Suprapubic skin (tissue), 4 donors: ENCODE measurements around the gene LARGE1. TPM values are rescaled to one million over a fixed set of nuclear protein-coding genes. Genes with fewer than 3 reads are reported as not detected.
A peak's percentile ranks its signal among the peaks of the same experiment; 100 is the strongest.

Experiments
- DNase-seq, 2 donors: peaks; one replicate each; pipeline ENCODE4 v3.0.0-alpha.2; 2019; ENCODE audit warnings: low spot score in 2 of 2
- H3K27ac ChIP-seq: fragments of 200-600 bp; sonication (generic); one replicate; pipeline ENCODE4 v1.5.1; 2019
- H3K27me3 ChIP-seq: fragments of 200-600 bp; sonication (generic); one replicate; pipeline ENCODE4 v1.5.1; 2019
- H3K36me3 ChIP-seq: fragments of 200-600 bp; sonication (generic); one replicate; pipeline ENCODE4 v1.5.1; 2019
- H3K4me1 ChIP-seq: fragments of 200-600 bp; sonication (generic); one replicate; pipeline ENCODE4 v1.5.1; 2019
- H3K4me3 ChIP-seq: fragments of 200-600 bp; sonication (generic); one replicate; pipeline ENCODE4 v1.5.1; 2019; ENCODE audit warnings: mild to moderate bottlenecking
- H3K9me3 ChIP-seq: fragments of 200-600 bp; sonication (generic); one replicate; pipeline ENCODE4 v1.5.1; 2019
- CTCF ChIP-seq, 2 donors: fragments of 200-600 bp in 1 of 2; fragments of 450-650 bp in 1 of 2; sonication (generic) in 1 of 2; IDR thresholded peaks; one replicate each; pipeline ENCODE4 v1.5.1; 2016 to 2019; ENCODE audit warnings: antibody characterized with exemption in 2 of 2, mild to moderate bottlenecking in 1 of 2, moderate library complexity in 1 of 2
- EP300 ChIP-seq: sonication (generic); formaldehyde crosslinking; IDR thresholded peaks from one replicate; pipeline ENCODE4 v1.6.1; 2017; ENCODE audit warnings: antibody characterized with exemption
- POLR2A ChIP-seq, 2 donors: fragments of 450-650 bp; IDR thresholded peaks; one replicate each; pipeline ENCODE4 v1.6.1; 2017; ENCODE audit warnings: antibody characterized with exemption in 2 of 2, mild to moderate bottlenecking in 2 of 2, moderate library complexity in 2 of 2
- POLR2AphosphoS5 ChIP-seq, 3 donors: sonication (generic); formaldehyde crosslinking; IDR thresholded peaks; one replicate each; pipeline ENCODE4 v1.6.1; 2017; ENCODE audit warnings: antibody characterized with exemption in 3 of 3
- WGBS: methylation state at CpG from one replicate; pipeline ENCODE4 v1.1.5; 2018; 5-methylcytosine and 5-hydroxymethylcytosine counted together
- total RNA-seq, 4 donors: library from RNA; depleted of rRNA; stranded (reverse); fragments of >200 nt; gene quantifications; one replicate each; pipeline ENCODE4 v1.1.0, GENCODE V29; 2016

LARGE1 gene
- total RNA-seq, 4 donors from 2014 or later: 12.1 to 41.6 (median 21.1) TPM

DNA sequence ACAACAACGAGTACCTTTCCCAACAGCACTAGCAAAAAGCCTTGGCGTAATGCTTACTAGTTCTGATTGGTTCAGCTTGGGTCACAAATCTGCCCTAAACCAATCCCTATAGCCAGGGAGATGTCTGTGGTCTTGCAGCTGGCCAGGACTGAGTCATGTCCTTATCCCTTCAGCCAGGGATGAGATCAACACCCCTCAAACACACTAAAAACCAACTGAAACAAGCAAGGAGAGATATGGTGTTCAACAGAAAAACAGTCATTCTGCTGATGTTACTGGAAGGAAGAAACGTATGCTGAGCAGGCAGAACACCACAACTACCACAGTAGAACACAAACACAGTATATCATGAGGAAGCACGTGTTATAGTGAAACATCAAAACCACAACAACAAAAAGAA is 375.6 kb downstream of the LARGE1 start:
- Histone ChIP-seq H3K4me3 (no peak overlapping the region), H3K9me3 (no peaks in the 10 kb centered on the region), H3K27ac (no peak overlapping the region), H3K27me3 (no peaks in the 10 kb centered on the region), H3K36me3 (no peaks in the 10 kb centered on the region), H3K4me1 (peaks cover 23% of the 10 kb centered on the region)
- TF ChIP-seq EP300 (no peak), CTCF (IDR thresholded peaks at IDR 0.05) (no peak), POLR2A (IDR thresholded peaks at IDR 0.05) (no peak), POLR2AphosphoS5 (IDR thresholded peaks at IDR 0.05) (no peak)
- no peak for DNase-seq
- WGBS: 64% methylated on average over 3 of the region's 4 CpGs

GRCh38 chr22:33542722-33543121 is 377.6 kb downstream of the LARGE1 start:
- Histone ChIP-seq H3K27me3 (no peaks in the 10 kb centered on the region), H3K36me3 (no peaks in the 10 kb centered on the region), H3K9me3 (no peaks in the 10 kb centered on the region), H3K27ac (no peak overlapping the region), H3K4me1 (peaks cover 29% of the 10 kb centered on the region), H3K4me3 (no peak overlapping the region)
- 93% methylated on average over 4 of the region's 4 CpGs for WGBS
- TF ChIP-seq POLR2A (IDR thresholded peaks at IDR 0.05): no peak
- no peak for TF ChIP-seq EP300
- TF ChIP-seq CTCF (IDR thresholded peaks at IDR 0.05): no peak
- TF ChIP-seq POLR2AphosphoS5 (IDR thresholded peaks at IDR 0.05): no peak
- no peak for DNase-seq

- Histone ChIP-seq H3K27ac (no peak overlapping the region), H3K4me1 (peaks cover 29% of the 10 kb centered on the region), H3K4me3 (no peak overlapping the region), H3K9me3 (no peaks in the 10 kb centered on the region), H3K27me3 (no peaks in the 10 kb centered on the region), H3K36me3 (no peaks in the 10 kb centered on the region)
- 63% methylated on average over 3 of the region's 3 CpGs for WGBS
- TF ChIP-seq POLR2AphosphoS5 (IDR thresholded peaks at IDR 0.05): peak in 2 of 3 donors; percentile 14 to 18
- no peak for TF ChIP-seq CTCF (IDR thresholded peaks at IDR 0.05)
- TF ChIP-seq EP300: no peak
- TF ChIP-seq POLR2A (IDR thresholded peaks at IDR 0.05): no peak
- DNase-seq: no peak
These were observed 378.1 kb downstream of the LARGE1 start for GRCh38 chr22:33542153-33542552.

DNA sequence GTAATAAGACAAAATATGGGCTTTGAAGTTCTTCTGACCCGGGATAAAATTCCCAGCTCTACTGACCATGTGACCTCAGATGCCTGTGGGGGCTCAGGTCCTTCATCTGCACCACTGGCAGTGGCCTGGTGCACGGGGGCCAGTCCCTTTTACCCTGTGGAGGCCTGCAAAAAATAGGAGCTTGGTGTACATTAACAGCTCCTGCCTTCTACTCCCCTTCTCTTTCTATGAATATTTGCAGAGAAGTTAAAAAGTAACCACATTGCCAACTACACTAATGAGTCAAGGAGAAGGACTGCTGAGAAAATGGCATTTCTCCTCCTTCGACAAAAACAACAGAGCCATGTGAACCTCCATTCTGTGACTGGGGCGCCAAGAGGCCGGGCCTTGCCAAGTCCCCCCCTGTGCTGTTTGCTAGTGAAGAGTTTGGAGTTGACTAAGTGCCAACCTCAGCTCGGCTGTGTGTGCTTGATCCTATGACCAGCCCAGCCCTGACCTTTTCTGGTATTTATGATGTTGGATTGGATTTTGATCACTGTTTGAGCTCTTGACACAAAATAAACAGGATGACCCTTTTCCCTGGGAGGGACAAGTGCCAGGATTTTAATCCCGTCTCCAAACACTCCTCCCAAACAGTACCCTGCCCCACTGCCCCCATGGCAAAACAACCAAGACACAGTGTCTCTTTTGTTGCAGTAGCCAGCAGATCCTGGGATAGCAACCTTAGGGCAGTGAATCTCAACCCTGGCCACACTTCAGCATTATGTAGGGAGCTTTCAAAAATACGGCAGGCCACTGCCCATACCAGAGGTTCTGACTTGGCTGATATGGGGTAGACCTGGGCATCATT is 380.1 kb downstream of the LARGE1 start:
- TF ChIP-seq POLR2A (IDR thresholded peaks at IDR 0.05): no peak
- no peak for TF ChIP-seq CTCF (IDR thresholded peaks at IDR 0.05)
- TF ChIP-seq EP300: no peak
- no peak for TF ChIP-seq POLR2AphosphoS5 (IDR thresholded peaks at IDR 0.05)
- peaks cover 29% of the 10 kb centered on the region for H3K4me1 ChIP-seq
- 58% methylated on average over 8 of the region's 8 CpGs for WGBS
- H3K4me3 ChIP-seq: no peak overlapping the region
- no peaks in the 10 kb centered on the region for H3K36me3 ChIP-seq
- H3K27ac ChIP-seq: peak overlapping the region; percentile 51
- H3K27me3 ChIP-seq: no peaks in the 10 kb centered on the region
- H3K9me3 ChIP-seq: no peaks in the 10 kb centered on the region
- DNase-seq: peak in 1 of 2 donors; percentile 81

- DNase-seq: no peak
- Histone ChIP-seq H3K27me3 (no peaks in the 10 kb centered on the region), H3K4me1 (peaks cover 29% of the 10 kb centered on the region), H3K27ac (peak overlapping the region; percentile 7), H3K4me3 (no peak overlapping the region), H3K36me3 (no peaks in the 10 kb centered on the region), H3K9me3 (no peaks in the 10 kb centered on the region)
- WGBS: 92% methylated on average over 4 of the region's 5 CpGs
- no peak for TF ChIP-seq POLR2A (IDR thresholded peaks at IDR 0.05)
- TF ChIP-seq CTCF (IDR thresholded peaks at IDR 0.05): no peak
- TF ChIP-seq POLR2AphosphoS5 (IDR thresholded peaks at IDR 0.05): no peak
- TF ChIP-seq EP300: no peak
These were observed 380.9 kb downstream of the LARGE1 start for GRCh38 chr22:33539202-33539901.
